Left hindlimb (tissue), 1 donor: ENCODE data around the gene DENND1A.
"Not testable (repeated sequence)": the region's sequence is repeated elsewhere in the genome, so short reads cannot be mapped to it uniquely, and the experiment has no call there.

ENCODE experiments used
- DNase-seq: peaks from one replicate; pipeline ENCODE4 v3.0.0-alpha.2; 2018

Gene DENND1A

GRCh38 chr9:123402981-123403509, 526.9 kb downstream of the DENND1A start:
- no peak for DNase-seq

GRCh38 chr9:123401879-123402513, 527.9 kb downstream of the DENND1A start:
- no peak for DNase-seq

GRCh38 chr9:123400926-123401503, 528.9 kb downstream of the DENND1A start:
- no peak for DNase-seq

- no peak for DNase-seq
Observed at GRCh38 chr9:123399803-123400378, 530.0 kb downstream of the DENND1A start.

DNA sequence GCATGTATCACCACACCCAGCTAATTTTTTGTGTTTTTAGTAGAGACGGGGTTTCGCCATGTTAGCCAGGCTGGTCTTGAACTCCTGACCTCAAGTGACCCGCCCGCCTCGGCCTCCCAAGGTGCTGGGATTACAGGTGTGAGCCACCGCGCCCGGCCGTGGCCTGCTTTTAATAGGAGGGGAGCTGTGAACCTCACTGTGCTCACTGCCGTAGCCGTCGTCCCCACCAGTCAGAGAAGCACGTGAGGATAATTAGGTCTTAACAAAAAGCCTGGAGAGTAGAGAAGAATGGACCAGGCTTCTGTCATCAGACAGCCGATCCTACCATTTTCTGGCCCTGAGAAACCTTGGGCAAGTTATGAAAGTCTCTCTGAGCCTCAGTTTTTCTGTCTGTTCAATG, 531.0 kb downstream of the DENND1A start:
- DNase-seq, result not testable (repeated sequence)

GRCh38 chr9:123397975-123398374, 532.0 kb downstream of the DENND1A start:
- no peak for DNase-seq

DNA sequence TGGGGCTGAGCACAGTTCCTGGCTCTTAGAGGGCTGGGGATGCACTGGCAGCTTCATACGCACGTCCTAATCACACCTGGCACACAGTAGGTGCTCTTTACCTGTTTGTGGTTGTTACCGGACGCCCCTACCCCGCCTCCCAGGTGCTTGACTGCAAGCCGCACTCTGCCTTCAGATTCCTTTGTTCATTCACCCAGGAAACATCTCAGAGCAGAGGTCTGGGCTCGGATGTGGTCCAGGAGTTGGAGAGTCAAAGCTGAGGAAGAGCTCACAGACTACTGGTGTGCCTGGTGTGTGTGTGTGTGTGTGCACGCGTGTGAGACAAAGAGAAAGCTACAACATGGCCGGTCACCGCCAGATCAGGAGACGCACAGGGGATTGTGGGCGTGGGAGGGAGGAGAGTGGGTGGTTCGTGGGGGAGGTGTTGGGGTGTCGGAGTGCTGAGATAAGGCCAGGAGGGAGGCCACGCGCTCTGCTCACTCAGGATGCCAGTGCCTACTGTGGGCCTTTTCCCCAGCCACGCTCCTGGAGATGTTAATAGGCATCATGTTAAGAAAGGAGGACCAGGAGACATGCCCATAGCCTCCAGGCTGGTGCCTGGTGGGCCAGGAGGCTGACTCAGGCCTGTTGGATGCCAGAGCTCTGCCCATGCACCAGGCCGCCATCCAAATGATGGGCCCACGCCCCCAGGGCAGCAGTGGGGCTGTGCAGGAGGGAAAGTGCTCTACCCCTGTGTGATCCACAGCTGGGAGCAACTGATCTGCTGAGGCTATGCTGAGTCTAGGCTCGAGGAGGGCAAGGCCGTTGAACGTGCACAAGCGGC, 534.0 kb downstream of the DENND1A start:
- DNase-seq, result no peak

DNA sequence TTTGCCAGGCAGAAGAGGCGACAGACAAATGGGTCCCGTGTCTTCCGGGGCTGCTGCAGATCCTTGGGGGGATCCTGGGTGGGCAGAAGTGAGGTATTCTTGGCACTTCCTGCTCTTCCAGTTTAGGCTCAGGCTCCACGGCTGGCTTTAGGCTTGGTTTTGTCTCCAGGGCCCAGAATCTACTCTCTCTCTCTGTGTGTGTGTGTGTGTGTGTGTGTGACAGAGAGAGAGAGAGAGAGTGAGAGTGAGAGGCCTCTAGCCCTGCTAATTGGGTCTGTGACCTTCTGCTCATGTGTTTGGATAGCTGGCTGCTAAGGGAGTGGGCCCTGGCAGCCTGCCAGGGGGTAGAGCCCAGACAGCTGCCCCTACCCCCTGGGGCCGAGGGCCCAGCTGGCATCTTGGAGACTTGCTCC, 534.6 kb downstream of the DENND1A start:
- DNase-seq, result no peak

DNA sequence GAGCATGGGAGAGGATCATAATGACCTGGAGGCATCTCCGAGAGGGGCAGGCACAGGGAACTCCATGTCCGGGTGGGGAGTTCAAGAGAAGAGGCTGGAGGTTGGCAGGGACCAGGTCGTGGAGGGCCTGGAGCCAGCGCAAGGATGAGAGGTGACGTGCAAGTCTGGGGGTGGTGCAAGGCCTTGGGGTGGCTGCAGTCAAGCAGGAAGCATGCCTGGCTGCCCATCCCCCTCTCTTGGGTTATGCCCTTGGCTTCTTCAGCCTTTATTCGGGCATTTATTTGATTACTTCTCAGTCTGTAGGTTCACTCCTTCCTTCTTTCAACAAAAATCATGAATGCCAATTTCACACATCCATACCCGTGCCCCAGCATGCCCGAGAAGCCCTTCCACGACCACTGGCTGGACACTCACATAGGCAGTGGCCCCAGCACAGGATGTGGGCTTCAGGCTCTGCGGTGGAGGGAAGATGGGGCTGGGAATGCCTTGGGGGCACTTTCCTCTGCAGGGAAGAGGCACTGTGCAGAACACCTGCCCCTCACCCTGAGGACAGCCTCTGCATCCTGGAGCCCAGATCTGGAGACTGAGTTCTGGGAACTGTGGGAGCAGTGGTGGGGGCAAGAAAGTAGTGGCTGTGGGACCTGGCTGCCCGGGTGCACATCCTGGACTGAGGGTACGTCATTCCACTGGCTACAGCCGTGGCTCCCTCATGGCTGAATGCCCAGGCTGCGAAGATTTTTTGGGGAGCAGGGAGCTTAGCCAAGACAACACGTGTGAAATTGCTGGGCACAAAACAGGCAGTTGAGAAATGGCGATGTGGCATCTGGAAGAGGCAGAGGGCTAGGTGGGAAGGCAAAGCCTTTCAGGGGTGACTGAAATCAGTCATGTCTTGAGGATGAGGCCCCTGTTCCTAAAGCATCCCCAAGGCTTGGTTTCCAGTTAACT, 535.4 kb downstream of the DENND1A start:
- DNase-seq, result no peak

DNA sequence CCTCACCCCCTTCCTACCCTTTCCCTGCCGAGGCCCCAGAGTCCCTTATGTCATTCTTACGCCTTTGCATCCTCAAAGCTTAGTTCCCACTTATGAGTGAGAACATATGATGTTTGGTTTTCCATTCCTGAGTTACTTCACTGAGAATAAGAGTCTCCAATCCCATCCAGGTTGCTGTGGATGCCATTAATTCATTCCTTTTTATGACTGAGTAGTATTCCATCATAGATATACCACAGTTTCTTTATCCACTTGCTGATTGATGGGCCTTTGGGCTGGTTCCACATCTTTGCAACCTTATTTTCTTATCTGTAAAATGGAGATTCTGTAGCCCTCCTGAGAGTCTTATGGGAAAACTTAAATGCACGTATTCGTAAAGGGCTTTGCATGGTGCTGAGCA, 537.1 kb downstream of the DENND1A start:
- DNase-seq, result no peak

GRCh38 chr9:123391946-123392345, 538.0 kb downstream of the DENND1A start:
- no peak for DNase-seq

GRCh38 chr9:123391233-123391632, 538.7 kb downstream of the DENND1A start:
- no peak for DNase-seq

DNA sequence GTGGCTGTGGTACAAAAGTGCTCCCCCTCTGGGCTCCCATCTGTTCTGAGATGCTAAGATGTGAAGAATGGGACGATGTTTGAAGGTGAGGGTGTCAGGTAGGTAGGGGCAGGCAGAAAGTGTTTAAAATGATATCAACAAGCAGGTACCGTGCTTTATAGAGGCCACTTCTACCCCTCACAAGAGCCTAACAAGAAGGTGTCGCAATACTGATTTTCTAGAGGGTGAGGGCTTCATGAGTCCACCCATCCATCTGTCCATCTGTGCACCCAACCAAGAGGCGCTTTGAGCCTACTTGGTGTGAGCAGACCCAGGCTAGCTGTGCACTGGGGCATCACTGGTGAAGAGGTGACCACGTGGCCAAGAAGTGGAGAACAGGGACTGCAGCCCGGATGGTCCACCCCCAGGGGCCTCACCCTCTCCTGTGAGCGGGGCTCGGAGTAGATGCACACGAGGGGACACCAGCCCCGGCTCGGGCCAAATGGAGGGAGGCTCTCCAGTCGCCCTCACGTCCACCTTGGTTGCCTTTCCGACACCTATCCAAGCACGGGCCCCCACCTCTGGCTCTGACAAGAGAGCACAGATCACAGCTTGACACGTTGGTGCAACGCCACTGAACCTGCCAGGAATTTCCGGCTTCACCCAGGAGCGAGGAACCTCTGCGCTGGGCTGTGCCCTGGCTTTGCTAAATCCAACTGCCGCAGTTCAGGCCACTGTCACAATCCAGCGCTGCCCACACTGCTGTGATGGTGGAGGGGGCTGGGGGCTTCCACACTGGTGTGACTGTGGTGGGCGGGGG, 539.4 kb downstream of the DENND1A start:
- no peak for DNase-seq

GRCh38 chr9:123389698-123390097, 540.2 kb downstream of the DENND1A start:
- no peak for DNase-seq

- no peak for DNase-seq
Observed at GRCh38 chr9:123389070-123389469, 540.9 kb downstream of the DENND1A start.

GRCh38 chr9:123387686-123388085, 542.2 kb downstream of the DENND1A start:
- DNase-seq, result no peak

DNA sequence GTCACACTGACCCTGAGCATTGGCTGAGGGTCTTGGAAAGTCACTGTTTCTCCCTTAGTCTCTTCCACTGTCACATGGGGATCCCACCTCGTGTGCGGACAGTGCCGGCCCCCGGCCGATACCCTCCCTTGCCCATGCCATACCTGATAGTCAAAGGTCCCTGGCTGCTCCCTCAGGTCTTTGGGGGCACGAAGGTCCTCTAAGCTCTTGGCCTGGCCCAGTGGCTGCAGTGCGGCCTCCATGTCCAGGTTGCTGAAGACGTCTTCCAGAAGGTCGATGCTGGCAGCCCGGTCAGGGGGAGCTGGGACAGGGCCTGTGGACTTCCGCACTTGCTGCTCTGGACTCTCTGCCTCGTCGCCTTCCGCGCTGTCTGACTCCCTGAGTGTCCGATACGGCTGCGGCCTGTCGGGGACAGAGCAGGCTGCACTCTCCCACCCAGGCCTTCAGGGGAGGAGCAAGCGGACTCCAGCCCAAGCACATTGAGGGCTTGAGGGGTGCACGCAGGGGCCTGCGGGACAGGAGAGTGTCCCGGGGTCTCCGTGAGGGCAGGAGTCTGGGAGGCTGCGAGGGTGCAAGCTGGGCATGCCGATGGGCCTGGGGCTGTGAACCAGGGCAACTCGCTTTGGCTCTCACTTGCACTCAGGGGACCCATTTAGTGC, 546.3 kb downstream of the DENND1A start:
- no peak for DNase-seq

DNA sequence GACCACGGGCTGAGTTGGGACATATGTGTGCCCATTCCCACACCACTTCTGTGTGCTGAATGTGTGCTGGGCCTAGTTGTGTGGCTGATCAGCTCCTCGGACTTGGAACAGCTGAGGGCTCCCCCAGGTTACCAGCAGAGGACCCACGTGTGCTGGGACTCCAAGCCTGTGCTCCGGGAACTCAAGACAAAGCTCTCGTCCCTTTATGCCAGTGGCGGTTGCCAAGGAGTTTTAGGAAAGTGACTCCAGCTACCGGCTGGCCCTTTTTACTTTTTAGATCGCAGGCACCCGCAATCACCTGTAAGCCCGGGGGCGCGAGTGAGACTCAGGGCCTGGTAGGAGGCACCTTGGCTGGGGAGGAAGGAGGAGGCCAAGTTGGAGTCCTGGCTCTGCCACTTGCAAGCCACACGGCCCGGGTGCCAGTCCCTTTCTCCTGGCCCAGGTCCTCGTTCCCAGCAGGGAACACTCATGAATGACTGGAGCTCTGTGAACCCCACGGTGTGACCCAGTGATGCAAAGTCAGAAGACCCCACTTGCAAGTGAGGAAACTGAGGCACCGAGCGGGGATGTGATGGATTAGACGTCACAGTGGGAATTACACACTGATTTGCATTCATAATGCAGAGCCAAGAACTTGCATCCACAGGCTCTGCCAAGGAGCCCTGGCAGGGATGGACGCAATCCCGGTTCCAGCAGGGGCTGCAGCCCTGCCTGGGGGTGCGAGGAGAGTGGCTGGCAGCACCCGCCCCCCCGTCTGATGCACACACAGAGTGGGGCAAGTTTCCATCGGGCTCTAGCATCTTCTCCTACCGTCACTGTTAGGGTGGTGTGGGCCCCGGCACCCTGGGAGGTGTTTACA, 547.0 kb downstream of the DENND1A start:
- DNase-seq, result no peak

- DNase-seq, result no peak
Observed at GRCh38 chr9:123380852-123381705, 548.8 kb downstream of the DENND1A start.
